Neural cell (in vitro differentiated cells): ENCODE measurements around the gene MYLK3. TPM values are rescaled to one million over a fixed set of nuclear protein-coding genes. Genes with fewer than 3 reads are reported as not detected.

Experiments
- H2AFZ ChIP-seq: fragments of 200-600, 300-800 bp; sonication (generic), shearing (Covaris generic); 2 replicates; pipeline ENCODE4 v1.6.0; 2014; ENCODE audit warnings: low read depth, mild to moderate bottlenecking, antibody characterized with exemption, low read length, moderate library complexity
- H3F3A ChIP-seq: fragments of 200-600 bp; shearing (Covaris generic); 2 replicates; pipeline ENCODE4 v1.6.1; 2016; ENCODE audit warnings: mild to moderate bottlenecking, moderate library complexity, mixed read lengths, antibody characterized with exemption, low read length; ENCODE audit not compliant: insufficient read depth, poor library complexity, severe bottlenecking
- H3K27ac ChIP-seq: fragments of 200-600, 300-800 bp; sonication (generic), shearing (Covaris generic); 2 replicates; pipeline ENCODE4 v1.5.1; 2014; ENCODE audit warnings: mild to moderate bottlenecking, low read length, moderate library complexity
- H3K27me3 ChIP-seq: fragments of 300-800, 200-600 bp; sonication (generic), shearing (Covaris generic); 2 replicates; pipeline ENCODE4 v1.6.0; 2014; ENCODE audit warnings: mild to moderate bottlenecking, low read depth, low read length, moderate library complexity; ENCODE audit not compliant: insufficient read depth
- H3K36me3 ChIP-seq: fragments of 300-800, 200-600 bp; sonication (generic), shearing (Covaris generic); 2 replicates; pipeline ENCODE4 v1.5.1; 2014; ENCODE audit warnings: mild to moderate bottlenecking, antibody characterized with exemption, low read length, moderate library complexity; ENCODE audit not compliant: insufficient read depth
- H3K4me2 ChIP-seq: fragments of 300-800, 200-600 bp; sonication (generic), shearing (Covaris generic); 2 replicates; pipeline ENCODE4 v1.6.0; 2014; ENCODE audit warnings: mild to moderate bottlenecking, low read length
- H3K4me3 ChIP-seq: fragments of 300-800, 200-600 bp; sonication (generic), shearing (Covaris generic); 2 replicates; pipeline ENCODE4 v1.5.1; 2014; ENCODE audit warnings: mild to moderate bottlenecking, low read length, moderate library complexity
- H3K79me2 ChIP-seq: fragments of 200-600 bp; shearing (Covaris generic); replicated peaks from 2 replicates; pipeline ENCODE4 v1.6.0; 2014; ENCODE audit warnings: mild to moderate bottlenecking, low read length, moderate library complexity; ENCODE audit not compliant: insufficient read depth
- H3K9ac ChIP-seq: fragments of 300-800, 200-600 bp; sonication (generic), shearing (Covaris generic); 2 replicates; pipeline ENCODE4 v1.6.1; 2016; ENCODE audit warnings: mild to moderate bottlenecking, low read length, mixed read lengths
- H3K9me2 ChIP-seq: fragments of 200-600 bp; shearing (Covaris generic); 2 replicates; pipeline ENCODE4 v1.6.1; 2016; ENCODE audit warnings: mild to moderate bottlenecking, low read length, mixed read lengths; ENCODE audit not compliant: insufficient read depth
- H3K9me3 ChIP-seq: fragments of 200-600, 300-800 bp; sonication (generic), shearing (Covaris generic); 2 replicates; pipeline ENCODE4 v1.6.1; 2016; ENCODE audit warnings: mild to moderate bottlenecking, mixed run types, low read length, moderate library complexity, mixed read lengths
- H4K20me1 ChIP-seq: fragments of 200-600 bp; shearing (Covaris generic); 2 replicates; pipeline ENCODE4 v1.6.1; 2016; ENCODE audit warnings: mild to moderate bottlenecking, mixed run types; ENCODE audit not compliant: insufficient read depth
- CTCF ChIP-seq: fragments of 450-650 bp; IDR thresholded peaks from 2 replicates; pipeline ENCODE4 v1.5.1; 2014; ENCODE audit warnings: antibody characterized with exemption, mild to moderate bottlenecking, moderate library complexity; ENCODE audit not compliant: poor library complexity, severe bottlenecking
- EP300 ChIP-seq: fragments of 450-650 bp; conservative IDR thresholded peaks from 2 replicates; pipeline ENCODE4 v1.6.1; 2014; ENCODE audit warnings: antibody characterized with exemption, mild to moderate bottlenecking, moderate library complexity; ENCODE audit not compliant: poor library complexity, severe bottlenecking
- EZH2 ChIP-seq: fragments of 200-600, 300-800 bp; shearing (Covaris generic), sonication (generic); IDR thresholded peaks from 2 replicates; pipeline ENCODE4 v1.6.1; 2014; ENCODE audit warnings: antibody characterized with exemption, low read length, borderline replicate concordance, mild to moderate bottlenecking; ENCODE audit not compliant: insufficient read depth, poor library complexity, severe bottlenecking
- MXI1 ChIP-seq: fragments of 450-650 bp; conservative IDR thresholded peaks from 2 replicates; pipeline ENCODE4 v1.6.1; 2014; ENCODE audit warnings: antibody characterized with exemption, mild to moderate bottlenecking; ENCODE audit not compliant: poor library complexity, severe bottlenecking
- POLR2AphosphoS5 ChIP-seq: IDR thresholded peaks from 2 replicates; pipeline ENCODE4 v1.6.1; 2012
- RAD21 ChIP-seq: fragments of 450-650 bp; conservative IDR thresholded peaks from 2 replicates; pipeline ENCODE4 v1.6.1; 2014; ENCODE audit warnings: antibody characterized with exemption, mild to moderate bottlenecking, moderate library complexity
- SMC3 ChIP-seq: fragments of 450-650 bp; conservative IDR thresholded peaks from 2 replicates; pipeline ENCODE4 v1.6.1; 2014; ENCODE audit warnings: antibody characterized with exemption, mild to moderate bottlenecking, moderate library complexity; ENCODE audit not compliant: poor library complexity
- TAF1 ChIP-seq: IDR thresholded peaks from 2 replicates; pipeline ENCODE4 v1.6.1; 2012; ENCODE audit warnings: low read depth
- polyA plus RNA-seq: library from polyadenylated mRNA; depleted of rRNA; stranded (reverse); fragments of >200 nt; gene quantifications from 2 replicates; pipeline ENCODE4 v1.2.3, GENCODE V29; 2014
- TF ChIP-seq, protein P1 (sequence below): IDR thresholded peaks from 2 replicates; pipeline ENCODE4 v1.6.1; 2012; ENCODE audit warnings: borderline replicate concordance

MYLK3 gene
- polyA plus RNA-seq, 1 donor from 2014 or later, result 0.07 TPM

DNA sequence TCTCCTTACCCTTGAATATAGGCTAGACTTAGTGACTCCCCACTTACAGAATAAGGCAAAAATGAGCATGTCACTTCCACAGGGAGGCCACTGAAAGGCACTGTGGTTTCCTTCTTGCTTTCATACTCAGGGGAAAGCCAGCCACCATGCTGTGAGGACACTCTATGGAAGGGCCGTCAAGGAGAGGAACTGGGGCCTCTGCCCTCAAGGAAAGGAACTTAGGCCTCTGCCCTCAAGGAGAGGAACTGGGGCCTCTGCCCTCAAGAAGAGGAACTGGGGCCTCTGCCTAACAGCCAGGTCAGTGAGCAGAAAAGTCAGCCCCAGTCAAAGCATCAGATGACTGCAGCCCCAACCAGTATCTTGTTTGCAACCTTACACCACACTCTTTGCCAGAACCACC lies 89.2 kb downstream of the MYLK3 start:
- Histone ChIP-seq H3K36me3 (peaks cover 5% of the 10 kb centered on the region), H3K27ac (no peak overlapping the region), H3F3A (no peaks in the 10 kb centered on the region), H3K9me2 (no peaks in the 10 kb centered on the region), H3K9ac (no peak overlapping the region), H3K27me3 (no peaks in the 10 kb centered on the region), H3K9me3 (no peaks in the 10 kb centered on the region), H3K4me3 (no peak overlapping the region), H3K79me2 (no peaks in the 10 kb centered on the region), H2AFZ (no peak overlapping the region), H3K4me2 (no peak overlapping the region), H4K20me1 (no peaks in the 10 kb centered on the region)
- TF ChIP-seq EP300 (no peak), TAF1 (no peak), EZH2 (no peak), POLR2AphosphoS5 (no peak), MXI1 (no peak), SMC3 (no peak), CTCF (no peak), RAD21 (no peak)
- TF ChIP-seq, protein P1, sequence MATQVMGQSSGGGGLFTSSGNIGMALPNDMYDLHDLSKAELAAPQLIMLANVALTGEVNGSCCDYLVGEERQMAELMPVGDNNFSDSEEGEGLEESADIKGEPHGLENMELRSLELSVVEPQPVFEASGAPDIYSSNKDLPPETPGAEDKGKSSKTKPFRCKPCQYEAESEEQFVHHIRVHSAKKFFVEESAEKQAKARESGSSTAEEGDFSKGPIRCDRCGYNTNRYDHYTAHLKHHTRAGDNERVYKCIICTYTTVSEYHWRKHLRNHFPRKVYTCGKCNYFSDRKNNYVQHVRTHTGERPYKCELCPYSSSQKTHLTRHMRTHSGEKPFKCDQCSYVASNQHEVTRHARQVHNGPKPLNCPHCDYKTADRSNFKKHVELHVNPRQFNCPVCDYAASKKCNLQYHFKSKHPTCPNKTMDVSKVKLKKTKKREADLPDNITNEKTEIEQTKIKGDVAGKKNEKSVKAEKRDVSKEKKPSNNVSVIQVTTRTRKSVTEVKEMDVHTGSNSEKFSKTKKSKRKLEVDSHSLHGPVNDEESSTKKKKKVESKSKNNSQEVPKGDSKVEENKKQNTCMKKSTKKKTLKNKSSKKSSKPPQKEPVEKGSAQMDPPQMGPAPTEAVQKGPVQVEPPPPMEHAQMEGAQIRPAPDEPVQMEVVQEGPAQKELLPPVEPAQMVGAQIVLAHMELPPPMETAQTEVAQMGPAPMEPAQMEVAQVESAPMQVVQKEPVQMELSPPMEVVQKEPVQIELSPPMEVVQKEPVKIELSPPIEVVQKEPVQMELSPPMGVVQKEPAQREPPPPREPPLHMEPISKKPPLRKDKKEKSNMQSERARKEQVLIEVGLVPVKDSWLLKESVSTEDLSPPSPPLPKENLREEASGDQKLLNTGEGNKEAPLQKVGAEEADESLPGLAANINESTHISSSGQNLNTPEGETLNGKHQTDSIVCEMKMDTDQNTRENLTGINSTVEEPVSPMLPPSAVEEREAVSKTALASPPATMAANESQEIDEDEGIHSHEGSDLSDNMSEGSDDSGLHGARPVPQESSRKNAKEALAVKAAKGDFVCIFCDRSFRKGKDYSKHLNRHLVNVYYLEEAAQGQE, result no peak

Other genes starting within 250 kb of the MYLK3 start
- 0.54 and 1.1 TPM in 2 replicates for gene SHCBP1, start 127.0 kb downstream of the MYLK3 start, polyA plus RNA-seq
- 155 and 157 TPM in 2 replicates for gene VPS35, start 59.2 kb downstream of the MYLK3 start, polyA plus RNA-seq
- gene ORC6, start 58.7 kb downstream of the MYLK3 start, polyA plus RNA-seq, result 21.2 and 26.8 TPM in 2 replicates
- gene C16orf87, start 82.8 kb upstream of the MYLK3 start, polyA plus RNA-seq, result 24.5 and 27.5 TPM in 2 replicates
- gene GPT2, start 136.0 kb upstream of the MYLK3 start, polyA plus RNA-seq, result 23.9 and 27.3 TPM in 2 replicates
- gene DNAJA2, start 225.3 kb upstream of the MYLK3 start, polyA plus RNA-seq, result 85.8 and 99.5 TPM in 2 replicates